ENCODE results near the gene KRT6A.

DNA sequence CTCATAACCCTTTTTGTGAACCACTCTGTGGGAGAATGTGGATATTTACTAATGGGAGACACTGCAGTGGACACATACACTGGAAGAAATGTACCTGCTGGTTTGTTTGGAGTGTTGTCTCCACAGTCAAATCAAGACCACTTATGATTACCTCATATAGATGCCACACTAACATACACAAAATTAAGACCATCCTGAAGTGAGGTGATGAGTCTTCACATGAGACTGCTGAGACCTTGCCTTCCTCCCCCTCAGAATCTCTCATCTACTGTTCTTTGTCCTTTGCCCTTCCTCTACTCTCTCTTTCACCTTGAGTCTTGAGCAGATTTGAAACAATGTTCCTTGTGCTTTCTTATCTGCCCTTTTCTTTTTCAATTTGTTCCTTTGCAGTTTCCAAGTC lies 4.3 kb downstream of the KRT6A start:
- TF ChIP-seq ISL1 (CRISPR knock-in tag; IDR thresholded peaks at IDR 0.05) (no peak), ARNTL (CRISPR knock-in tag; IDR thresholded peaks at IDR 0.05; ENCODE audit: borderline replicate concordance, low read depth) (no peak), ZFP30 (CRISPR knock-in tag; IDR thresholded peaks at IDR 0.05) (no peak), TOX (CRISPR knock-in tag; IDR thresholded peaks at IDR 0.05; ENCODE audit: borderline replicate concordance) (no peak)
- TF ChIP-seq, protein P1, sequence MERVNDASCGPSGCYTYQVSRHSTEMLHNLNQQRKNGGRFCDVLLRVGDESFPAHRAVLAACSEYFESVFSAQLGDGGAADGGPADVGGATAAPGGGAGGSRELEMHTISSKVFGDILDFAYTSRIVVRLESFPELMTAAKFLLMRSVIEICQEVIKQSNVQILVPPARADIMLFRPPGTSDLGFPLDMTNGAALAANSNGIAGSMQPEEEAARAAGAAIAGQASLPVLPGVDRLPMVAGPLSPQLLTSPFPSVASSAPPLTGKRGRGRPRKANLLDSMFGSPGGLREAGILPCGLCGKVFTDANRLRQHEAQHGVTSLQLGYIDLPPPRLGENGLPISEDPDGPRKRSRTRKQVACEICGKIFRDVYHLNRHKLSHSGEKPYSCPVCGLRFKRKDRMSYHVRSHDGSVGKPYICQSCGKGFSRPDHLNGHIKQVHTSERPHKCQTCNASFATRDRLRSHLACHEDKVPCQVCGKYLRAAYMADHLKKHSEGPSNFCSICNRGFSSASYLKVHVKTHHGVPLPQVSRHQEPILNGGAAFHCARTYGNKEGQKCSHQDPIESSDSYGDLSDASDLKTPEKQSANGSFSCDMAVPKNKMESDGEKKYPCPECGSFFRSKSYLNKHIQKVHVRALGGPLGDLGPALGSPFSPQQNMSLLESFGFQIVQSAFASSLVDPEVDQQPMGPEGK (CRISPR knock-in tag; IDR thresholded peaks at IDR 0.05; ENCODE audit: borderline replicate concordance) = no peak
- TF ChIP-seq, protein P2, sequence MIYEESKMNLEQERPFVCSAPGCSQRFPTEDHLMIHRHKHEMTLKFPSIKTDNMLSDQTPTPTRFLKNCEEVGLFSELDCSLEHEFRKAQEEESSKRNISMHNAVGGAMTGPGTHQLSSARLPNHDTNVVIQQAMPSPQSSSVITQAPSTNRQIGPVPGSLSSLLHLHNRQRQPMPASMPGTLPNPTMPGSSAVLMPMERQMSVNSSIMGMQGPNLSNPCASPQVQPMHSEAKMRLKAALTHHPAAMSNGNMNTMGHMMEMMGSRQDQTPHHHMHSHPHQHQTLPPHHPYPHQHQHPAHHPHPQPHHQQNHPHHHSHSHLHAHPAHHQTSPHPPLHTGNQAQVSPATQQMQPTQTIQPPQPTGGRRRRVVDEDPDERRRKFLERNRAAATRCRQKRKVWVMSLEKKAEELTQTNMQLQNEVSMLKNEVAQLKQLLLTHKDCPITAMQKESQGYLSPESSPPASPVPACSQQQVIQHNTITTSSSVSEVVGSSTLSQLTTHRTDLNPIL (CRISPR knock-in tag; IDR thresholded peaks at IDR 0.05; ENCODE audit: low read depth) = no peak
